Brain pericyte (primary cell): Measurements from ENCODE around the gene MAP2K6.
"Not testable (repeated sequence)": the region's sequence is repeated elsewhere in the genome, so short reads cannot be mapped to it uniquely, and the experiment has no call there.

Experiments
- DNase-seq: peaks from one replicate; pipeline ENCODE4 v3.0.0-alpha.2; 2012; ENCODE audit warnings: low read depth, low spot score

The MAP2K6 gene

DNA sequence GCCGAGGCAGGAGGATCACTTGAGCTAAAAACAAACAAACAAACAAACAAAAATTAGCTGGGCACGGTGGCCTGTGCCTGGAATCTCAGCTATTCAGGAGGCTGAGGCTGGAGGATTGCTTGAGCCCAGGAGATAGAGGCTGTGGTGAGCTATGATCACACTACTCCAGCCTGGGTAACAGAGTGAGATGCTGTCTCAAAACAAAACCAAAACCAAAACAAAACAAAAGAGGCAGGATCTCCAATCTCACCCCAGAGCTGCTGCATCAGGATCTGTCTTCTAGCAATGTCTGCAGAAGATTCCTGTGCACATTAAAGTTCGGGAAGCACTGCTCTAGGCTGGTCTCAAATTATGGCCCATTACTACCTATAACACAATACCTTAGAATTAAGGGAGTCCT, 43.1 kb downstream of the MAP2K6 start:
- no peak for DNase-seq

- no peak for DNase-seq
Observed at GRCh38 chr17:69460963-69461922, 46.7 kb downstream of the MAP2K6 start.

GRCh38 chr17:69461951-69462369, 47.5 kb downstream of the MAP2K6 start:
- no peak for DNase-seq

- no peak for DNase-seq
Observed at GRCh38 chr17:69462882-69463281, 48.4 kb downstream of the MAP2K6 start.

DNA sequence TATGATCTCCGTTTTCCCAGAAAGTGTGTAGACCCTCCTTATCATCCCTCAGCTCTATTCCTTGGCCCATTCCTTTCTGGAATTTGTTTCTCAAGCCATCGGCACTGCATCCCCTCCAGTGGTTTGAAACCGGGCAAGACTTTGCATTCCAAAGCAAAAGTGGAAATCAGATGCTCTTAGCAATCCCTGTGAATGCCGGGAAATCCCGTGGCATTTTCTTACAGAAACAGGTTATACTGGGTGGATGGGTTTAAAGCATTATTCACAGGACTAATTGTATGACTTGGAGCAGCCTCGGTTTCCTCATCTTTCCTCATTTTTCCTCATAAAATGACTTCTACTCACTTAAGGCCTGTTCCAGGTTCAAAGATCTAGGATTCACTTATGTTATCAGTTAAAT, 52.0 kb downstream of the MAP2K6 start:
- no peak for DNase-seq

DNA sequence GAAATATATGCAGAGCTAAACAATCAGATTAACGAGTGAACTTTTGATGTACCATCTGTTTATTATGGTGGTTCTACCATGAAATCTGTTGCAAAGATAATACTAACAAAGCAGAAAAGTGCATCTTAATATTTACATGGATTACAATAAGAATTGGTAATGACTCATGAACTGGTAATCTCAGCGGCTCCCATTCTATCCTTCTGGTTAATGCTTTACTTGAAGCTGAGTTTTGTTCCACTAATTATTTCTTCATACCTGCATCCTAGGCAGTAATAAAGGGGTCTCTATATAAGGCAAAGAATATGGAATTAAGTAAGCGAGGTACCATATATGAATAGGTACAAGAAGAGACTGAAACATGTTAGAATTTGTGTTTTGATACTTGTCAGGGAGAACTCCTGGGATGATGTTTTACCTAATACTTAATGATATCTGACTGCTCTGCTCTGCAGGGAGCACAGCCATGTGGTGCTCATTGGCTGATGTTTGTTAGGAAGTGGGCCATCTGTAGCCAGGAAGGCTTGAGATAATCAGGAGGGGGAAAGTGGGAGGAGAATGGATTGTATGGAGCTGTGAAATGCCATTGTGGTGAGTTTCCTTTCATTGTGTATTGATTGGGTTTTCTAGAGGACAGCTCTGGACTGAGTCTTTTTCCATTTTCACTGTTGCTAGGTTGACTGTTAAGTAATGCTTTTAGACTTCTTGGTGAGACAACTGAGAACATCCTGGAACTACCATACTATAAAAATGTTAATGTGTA, 52.6 kb downstream of the MAP2K6 start:
- DNase-seq: no peak

DNA sequence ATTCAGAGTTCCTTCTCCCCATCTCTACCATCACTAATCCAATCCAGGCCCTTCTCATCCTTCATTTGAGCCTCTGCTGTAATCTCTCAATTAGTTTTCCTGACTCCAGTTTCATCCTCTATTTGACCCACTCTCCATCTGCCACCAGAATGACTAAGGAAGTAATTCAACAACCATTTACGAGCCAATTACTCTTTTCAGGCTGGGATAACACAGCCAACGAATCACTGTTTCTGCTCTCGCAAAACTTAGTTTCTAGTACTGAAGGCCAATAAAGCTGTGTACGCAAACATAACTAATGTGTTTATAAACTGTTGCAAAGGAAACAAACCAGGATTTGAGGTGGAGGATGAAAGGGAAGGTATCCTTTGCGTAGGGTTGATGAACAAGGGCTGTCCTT, 53.7 kb downstream of the MAP2K6 start:
- DNase-seq: no peak

DNA sequence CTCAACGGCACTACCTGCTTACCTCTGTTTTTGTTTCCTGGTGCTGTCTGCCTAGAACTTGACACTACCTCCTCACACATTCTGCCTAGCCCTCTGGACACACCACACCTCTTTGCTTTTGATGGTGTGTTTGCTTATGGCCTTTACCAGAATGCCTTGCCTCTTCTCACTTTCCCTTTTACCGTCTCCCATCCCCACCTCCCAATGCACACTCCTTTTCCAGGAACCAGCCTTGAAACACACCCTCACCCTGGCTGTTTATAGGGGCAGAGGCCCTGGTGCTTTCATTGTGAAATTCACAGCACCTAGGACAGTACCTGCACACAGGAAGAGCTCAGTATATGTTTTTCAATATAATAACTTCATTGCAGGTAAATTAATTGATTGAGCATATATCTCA, 56.2 kb downstream of the MAP2K6 start:
- no peak for DNase-seq

GRCh38 chr17:69471406-69471805, 56.9 kb downstream of the MAP2K6 start:
- DNase-seq: no peak

- no peak for DNase-seq
Observed at GRCh38 chr17:69473841-69474831, 59.6 kb downstream of the MAP2K6 start.

- DNase-seq: no peak
Observed at GRCh38 chr17:69477204-69477902, 62.9 kb downstream of the MAP2K6 start.

- no peak for DNase-seq
Observed at GRCh38 chr17:69477903-69478266, 63.4 kb downstream of the MAP2K6 start.

DNA sequence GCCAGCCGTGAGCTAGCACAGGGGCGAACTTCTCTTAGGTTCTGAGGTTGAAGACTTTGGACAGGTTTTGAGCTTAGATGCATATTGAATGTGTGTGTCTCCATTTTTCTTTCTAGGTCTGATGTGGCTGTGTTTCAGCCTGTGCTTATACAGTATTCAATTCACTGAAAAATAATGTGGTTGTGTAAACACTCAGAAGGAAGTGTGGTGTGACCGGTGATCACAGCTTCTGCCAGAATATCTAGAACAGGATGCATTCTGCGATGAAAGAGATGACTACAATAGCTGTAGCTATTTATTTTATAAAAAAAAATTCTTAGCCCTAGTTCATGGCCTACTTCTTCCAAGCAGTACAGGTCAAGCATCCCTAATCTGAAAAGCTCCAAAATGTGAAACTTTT, 64.4 kb downstream of the MAP2K6 start:
- no peak for DNase-seq

DNA sequence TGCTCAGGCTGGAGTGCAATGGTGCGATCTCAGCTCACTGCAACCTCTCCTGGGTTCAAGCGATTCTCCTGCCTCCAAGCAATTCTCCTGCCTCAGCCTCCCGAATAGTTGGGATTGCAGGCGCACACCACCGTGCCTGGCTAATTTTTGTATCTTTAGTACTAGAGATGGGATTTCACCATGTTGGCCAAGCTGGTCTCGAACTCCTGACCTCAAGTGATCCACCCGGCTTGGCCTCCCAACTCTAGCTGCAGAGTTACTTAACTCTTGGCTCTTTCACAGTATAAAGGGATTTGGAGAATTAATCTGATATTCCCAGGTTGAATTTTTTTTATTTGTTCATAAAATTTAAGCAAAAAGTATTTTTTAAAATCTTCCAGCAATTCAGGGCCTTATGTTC, 65.3 kb downstream of the MAP2K6 start:
- not testable (repeated sequence) for DNase-seq

DNA sequence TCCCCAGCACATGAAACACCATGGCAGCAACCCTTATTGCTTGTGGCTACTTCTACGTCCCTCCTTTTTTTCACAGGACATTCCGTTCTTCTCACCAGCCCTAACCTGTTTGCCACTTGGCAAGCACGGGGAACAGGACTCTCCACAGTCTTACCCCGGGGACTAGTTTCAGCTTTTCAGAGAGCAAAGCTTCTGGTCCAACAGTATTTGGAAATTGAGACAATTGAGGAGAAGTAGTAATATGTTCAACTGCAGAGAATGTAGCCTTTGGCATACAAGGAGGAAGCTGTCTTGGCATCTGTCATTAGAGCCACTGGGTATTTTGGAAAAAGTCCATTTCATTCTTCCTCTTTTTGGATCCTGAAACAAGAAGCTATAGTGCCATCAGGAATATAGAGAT, 65.7 kb downstream of the MAP2K6 start:
- DNase-seq: no peak

- DNase-seq: no peak
Observed at GRCh38 chr17:69485251-69485661, 70.8 kb downstream of the MAP2K6 start.

DNA sequence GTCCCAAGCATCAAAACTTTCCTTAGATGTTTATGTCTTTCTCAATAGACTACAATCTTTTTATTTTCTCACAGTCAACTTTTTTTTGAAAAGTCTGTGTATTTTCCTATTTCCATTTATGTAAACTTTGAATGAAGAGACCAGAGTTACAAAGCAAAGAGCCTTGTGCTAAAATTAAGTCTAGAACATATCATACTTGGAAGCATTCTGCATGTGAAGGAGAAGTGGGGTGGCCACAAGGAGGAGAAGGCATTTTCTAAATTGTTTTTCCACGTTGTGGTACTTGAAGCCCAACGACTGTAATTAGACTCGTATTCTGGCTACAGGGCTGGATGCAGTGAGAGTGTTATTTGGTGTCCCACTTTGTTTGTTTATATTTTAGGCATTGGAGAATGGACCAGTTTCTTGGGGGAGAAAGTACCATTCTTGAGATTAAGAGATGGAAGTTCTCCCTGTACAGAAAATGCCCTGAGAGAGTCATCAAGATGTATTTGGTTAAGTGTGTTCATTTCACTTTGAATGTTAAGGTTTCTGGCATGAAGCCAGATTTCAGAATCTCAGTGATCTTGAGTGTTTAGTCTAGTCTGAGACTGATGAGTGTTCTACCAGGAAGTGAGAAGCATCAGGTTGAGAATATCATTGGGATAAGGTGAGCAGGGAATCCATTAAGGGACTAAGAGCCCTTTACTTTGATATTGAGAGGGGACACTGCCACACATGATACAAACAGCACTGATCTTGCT, 71.6 kb downstream of the MAP2K6 start:
- DNase-seq: no peak

DNA sequence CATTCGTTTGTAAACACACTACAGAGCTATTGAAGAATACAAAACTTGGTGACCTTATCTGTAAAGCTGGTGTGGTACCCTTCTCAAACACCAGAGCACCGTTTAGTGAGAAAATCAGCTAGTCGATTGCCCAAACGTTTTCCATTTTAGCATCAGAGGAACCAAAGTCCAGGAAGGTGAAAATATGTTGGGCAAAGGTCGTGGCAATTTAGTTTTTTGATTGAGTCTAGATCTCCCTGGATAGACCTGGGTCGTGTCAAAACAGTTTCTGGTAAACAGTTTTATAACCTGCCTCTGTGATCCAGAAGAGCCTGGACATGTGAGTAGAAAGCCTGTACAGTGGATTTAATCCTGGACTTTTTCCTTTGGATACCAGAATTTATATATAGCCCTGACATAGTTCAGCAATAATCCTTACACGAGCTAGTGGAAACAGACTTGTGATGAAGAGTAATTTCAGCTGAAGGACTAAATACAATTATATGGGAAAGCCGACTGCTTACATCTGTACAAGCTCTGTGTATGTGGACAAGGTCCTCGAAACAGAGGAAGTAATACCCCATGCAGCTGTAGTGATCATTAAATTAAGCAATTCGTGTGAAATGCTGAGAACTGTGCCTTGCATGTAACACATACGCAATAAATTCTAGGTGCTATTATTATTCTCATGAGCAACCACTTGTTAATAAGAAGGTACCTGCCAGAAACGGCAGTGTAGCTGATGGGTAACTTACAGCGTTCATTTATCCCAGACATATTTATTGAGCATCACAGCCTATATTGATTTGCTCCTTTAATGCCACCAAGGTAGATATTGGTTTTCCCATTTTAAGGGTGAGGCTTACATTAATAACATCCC, 72.5 kb downstream of the MAP2K6 start:
- no peak for DNase-seq

- no peak for DNase-seq
Observed at GRCh38 chr17:69489313-69489712, 74.8 kb downstream of the MAP2K6 start.
